HepG2 (cell line): ENCODE results near the gene CEL. TPM values are rescaled to one million over a fixed set of nuclear protein-coding genes. Genes with fewer than 3 reads are reported as not detected.

Experiments
- ATAC-seq: fragments of 200-7000 bp; cut with Tn5 transposase; 3 replicates; pipeline ENCODE4 v1.9.1; 2020; ENCODE audit warnings: mild to moderate bottlenecking, moderate library complexity
- BruUV-seq: library from RNA; stranded (reverse); fragments of 400-500 nt; replicated peaks from 2 replicates; lab custom pipeline; 2021; lab: Mats Ljungman, UMichigan
- CTCF ChIA-PET: fragments of 300-600 bp; formaldehyde crosslinking; extraction: SDS; loops from one replicate; lab custom pipeline; 2021; ENCODE audit warnings: low total read pairs, inconsistent platforms, low intra/inter-chr PET ratio; lab: Yijun Ruan, JAX
- POLR2A ChIA-PET: fragments of 350-600 bp; sonication (Branson Sonifier 250); formaldehyde crosslinking; loops from one replicate; lab custom pipeline; 2020; ENCODE audit warnings: antibody characterized with exemption, inconsistent platforms; lab: Yijun Ruan, JAX
- DNase-seq: peaks from one replicate; pipeline ENCODE4 v3.0.0-alpha.2; 2015; ENCODE audit warnings: low spot score
- FAIRE-seq: peaks from 3 replicates; lab custom pipeline; 2011; peaks lifted over from hg19 to GRCh38; lab: Jason Lieb, UNC
- H2AFZ ChIP-seq: one replicate; pipeline ENCODE4 v1.6.1; 2011; ENCODE audit warnings: low read length, inconsistent platforms
- H3K27ac ChIP-seq: fragments of 300-600 bp; 3 replicates; pipeline ENCODE4 v1.8.0; 2011; ENCODE audit warnings: mixed run types, mild to moderate bottlenecking, mixed read lengths, low read length, inconsistent platforms; ENCODE audit not compliant: insufficient read depth; ENCODE audit errors: extremely low read length
- H3K27me3 ChIP-seq, 2 experiments: fragments of 200-600 bp in 1 of 2; 2 replicates in 1 of 2; 3 replicates in 1 of 2; pipeline versions ENCODE4 v1.6.0 to v1.8.0; 2011; ENCODE audit warnings: low read length in 2 of 2, mild to moderate bottlenecking in 2 of 2, moderate library complexity in 2 of 2, inconsistent platforms in 1 of 2; ENCODE audit not compliant: insufficient read depth in 2 of 2, control insufficient read depth in 1 of 2
- H3K36me3 ChIP-seq, 2 experiments: fragments of 200-600 bp in 1 of 2; replicated peaks in 1 of 2; 2 replicates in 1 of 2; 3 replicates in 1 of 2; pipeline versions ENCODE4 v1.5.1 to v1.8.0; 2011; ENCODE audit warnings: low read length in 2 of 2, inconsistent platforms in 1 of 2; ENCODE audit not compliant: insufficient read depth in 2 of 2, control insufficient read depth in 1 of 2
- H3K4me1 ChIP-seq: 2 replicates; pipeline ENCODE4 v1.5.1; 2012; ENCODE audit warnings: low read length, inconsistent platforms; ENCODE audit not compliant: insufficient read depth
- H3K4me2 ChIP-seq: 2 replicates; pipeline ENCODE4 v1.6.0; 2011; ENCODE audit warnings: low read depth, low read length, inconsistent platforms
- H3K4me3 ChIP-seq, 3 experiments: fragments of 200-600 bp in 1 of 3; sonication (generic), shearing (Covaris generic) in 1 of 3; replicated peaks in 1 of 3; 2 replicates each; pipeline ENCODE4 v1.5.1; 2011 to 2016; ENCODE audit warnings: low read length in 3 of 3, inconsistent platforms in 2 of 3, low read depth in 2 of 3, mild to moderate bottlenecking in 2 of 3, control low read depth in 1 of 3, mixed read lengths in 1 of 3; ENCODE audit not compliant: insufficient read depth in 1 of 3
- H3K79me2 ChIP-seq: one replicate; pipeline ENCODE4 v1.6.1; 2011; ENCODE audit warnings: low read length, inconsistent platforms; ENCODE audit not compliant: insufficient read depth
- H3K9ac ChIP-seq: 2 replicates; pipeline ENCODE4 v1.6.0; 2011; ENCODE audit warnings: mild to moderate bottlenecking, low read depth, low read length, inconsistent platforms; ENCODE audit not compliant: insufficient read depth
- H3K9me3 ChIP-seq: 2 replicates; pipeline ENCODE4 v1.5.1; 2012; ENCODE audit warnings: mild to moderate bottlenecking, low read length
- H4K20me1 ChIP-seq: 2 replicates; pipeline ENCODE4 v1.6.0; 2011; ENCODE audit warnings: inconsistent platforms, mild to moderate bottlenecking, low read length, moderate library complexity; ENCODE audit not compliant: insufficient read depth
- BCLAF1 ChIP-seq: fragments of 450-650 bp; IDR thresholded peaks from 2 replicates; pipeline ENCODE4 v1.6.1; 2017; ENCODE audit warnings: mild to moderate bottlenecking
- EED ChIP-seq: sonication (generic); formaldehyde crosslinking; IDR thresholded peaks from 2 replicates; pipeline ENCODE4 v1.5.0; 2020; ENCODE audit warnings: mild to moderate bottlenecking, missing genetic modification reagents
- FOXA1 ChIP-seq, 2 experiments: fragments of 450-650 bp in 1 of 2; sonication (generic) in 1 of 2; formaldehyde crosslinking in 1 of 2; IDR thresholded peaks; 2 replicates each; pipeline versions ENCODE4 v1.4.0 to v1.6.1; 2016 to 2020; ENCODE audit warnings: missing genetic modification reagents in 1 of 2
- IRF2 ChIP-seq: IDR thresholded peaks from 2 replicates; pipeline ENCODE4 v1.6.1; 2018; ENCODE audit warnings: missing genetic modification reagents, missing compliant biosample characterization
- MAFG ChIP-seq: sonication (generic); formaldehyde crosslinking; IDR thresholded peaks from 2 replicates; pipeline ENCODE4 v1.5.1; 2020; ENCODE audit warnings: mild to moderate bottlenecking, missing genetic modification reagents
- NFE2L2 ChIP-seq: fragments of 150-350 bp; IDR thresholded peaks from 2 replicates; pipeline ENCODE4 v1.6.1; 2014; ENCODE audit warnings: low read length
- NR1H2 ChIP-seq: sonication (generic); formaldehyde crosslinking; IDR thresholded peaks from 2 replicates; pipeline ENCODE4 v1.8.1; 2022; ENCODE audit warnings: low read depth, missing genetic modification reagents, borderline replicate concordance
- ONECUT2 ChIP-seq: sonication (generic); formaldehyde crosslinking; IDR thresholded peaks from 2 replicates; pipeline ENCODE4 v1.4.0; 2020; ENCODE audit warnings: missing genetic modification reagents
- PAX8 ChIP-seq: sonication (generic); formaldehyde crosslinking; IDR thresholded peaks from 2 replicates; pipeline ENCODE4 v1.8.0; 2022; ENCODE audit warnings: mild to moderate bottlenecking, missing genetic modification reagents, borderline replicate concordance
- ZNF460 ChIP-seq: sonication (generic); formaldehyde crosslinking; IDR thresholded peaks from 2 replicates; pipeline ENCODE4 v1.5.1; 2020; ENCODE audit warnings: missing genetic modification reagents, mild to moderate bottlenecking, borderline replicate concordance
- ZNF530 ChIP-seq: sonication (generic); formaldehyde crosslinking; IDR thresholded peaks from 2 replicates; pipeline ENCODE4 v1.5.0; 2020; ENCODE audit warnings: low read depth, mild to moderate bottlenecking, missing genetic modification reagents
- ZNF629 ChIP-seq: sonication (generic); formaldehyde crosslinking; conservative IDR thresholded peaks from 2 replicates; pipeline ENCODE4 v1.5.0; 2020; ENCODE audit warnings: missing genetic modification reagents
- ZNF782 ChIP-seq: sonication (generic); formaldehyde crosslinking; IDR thresholded peaks from 2 replicates; pipeline ENCODE4 v1.4.0; 2020; ENCODE audit warnings: missing genetic modification reagents, mild to moderate bottlenecking, borderline replicate concordance
- WGBS: methylation state at CpG from one replicate; pipeline ENCODE4 v1.1.6; 2017; ENCODE audit warnings: low lambda C conversion rate; 5-methylcytosine and 5-hydroxymethylcytosine counted together
- in situ Hi-C: cut with HindIII; loops from 2 replicates; pipeline ENCODE4 v1.10.0; 2017; ENCODE audit warnings: low pct_unique_long_range_greater_than_20kb; ENCODE audit not compliant: extremely low pct_ligation_motif_present
- intact Hi-C: fragments of 100-400 bp; cut with micrococcal nuclease; formaldehyde crosslinking; loops from one replicate; pipeline ENCODE4 v1.10.0; 2022; ENCODE audit not compliant: unreplicated experiment
- polyA plus RNA-seq, 8 experiments: library from polyadenylated mRNA; depleted of rRNA in 3 of 8; stranded (reverse) in 7 of 8; unstranded in 1 of 8; fragments of >200 nt; fragmentation: Illumina TruSeq in 4 of 8; extraction: Trizol in 4 of 8; gene quantifications; 2 replicates each; pipeline versions ENCODE4 v1.2.1 to v1.2.3, GENCODE V29; 2011 to 2016; ENCODE audit warnings: low read depth in 4 of 8, missing spikeins in 1 of 8, mixed read lengths in 1 of 8; ENCODE audit not compliant: insufficient read depth in 1 of 8
- total RNA-seq, 5 experiments: library from RNA; depleted of rRNA; stranded (reverse); fragments of >200 nt; fragmentation: Illumina TruSeq; extraction: Trizol; gene quantifications; 2 replicates each; pipeline ENCODE4 v1.2.3, GENCODE V29; 2016; ENCODE audit warnings: low read depth in 1 of 5
- TF ChIP-seq, protein P1 (sequence below): sonication (generic); formaldehyde crosslinking; IDR thresholded peaks from 2 replicates; pipeline ENCODE4 v1.4.0; 2020; ENCODE audit warnings: missing genetic modification reagents, borderline replicate concordance

CEL gene
- total and polyA plus RNA-seq, 2 of the 13 experiments (the other 11 are each of a cell fraction or from before 2014, with no cell fraction given) = 0.63 to 1.5 TPM

DNA sequence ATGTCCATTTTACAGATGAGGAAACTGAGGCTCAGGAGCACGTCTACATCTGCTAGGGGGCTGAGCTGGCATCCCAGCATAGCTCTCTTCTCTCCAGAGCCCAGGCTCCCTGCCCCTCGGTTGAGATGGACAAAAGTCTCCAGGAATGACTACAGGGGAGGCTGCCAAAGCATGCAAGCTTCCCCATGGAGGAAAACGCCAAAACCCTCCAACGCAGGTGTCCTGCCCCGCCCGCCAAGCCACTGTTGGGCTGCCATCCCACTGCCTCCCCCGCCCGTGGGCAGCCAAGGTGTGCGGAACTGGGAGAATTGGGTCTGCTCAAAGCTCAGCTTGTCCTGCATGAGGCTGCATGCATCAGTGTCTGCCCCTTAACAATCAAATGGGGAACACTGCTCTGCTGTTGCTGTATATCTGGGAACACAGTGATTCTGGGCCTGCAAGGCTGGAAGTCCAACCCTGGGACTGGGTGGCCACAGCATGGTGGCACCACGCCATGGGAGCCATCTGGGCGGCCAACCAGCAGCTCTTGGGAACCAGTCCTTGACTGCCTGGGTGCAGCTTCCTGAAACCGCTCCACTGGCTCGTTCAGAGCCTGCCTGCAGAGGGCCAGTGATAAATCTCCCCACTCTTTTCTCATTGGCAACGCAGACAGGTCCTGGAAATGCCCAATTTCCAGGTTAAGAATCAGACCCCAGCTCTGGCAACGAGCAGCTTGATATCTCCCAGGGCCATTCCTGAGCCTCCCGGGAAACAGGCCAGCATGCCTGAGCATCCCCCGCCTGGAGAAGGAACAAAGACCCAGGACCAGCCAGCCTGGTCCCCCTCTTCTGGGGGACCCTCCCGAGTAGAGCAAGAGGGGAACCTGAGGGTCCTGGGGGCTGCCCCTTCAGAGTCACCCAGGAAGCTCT, 55.7 kb downstream of the CEL start:
- Histone ChIP-seq H3K27me3 (no peaks in the 10 kb centered on the region), H3K4me2 (no peak overlapping the region), H3K9ac (no peak overlapping the region), H3K36me3 (no peaks in the 10 kb centered on the region; a peak in 1 of 5 replicates), H3K4me1 (peaks cover 50% of the 10 kb centered on the region), H4K20me1 (peaks cover 34% of the 10 kb centered on the region; the same call in 1 of the 2 replicates), H3K79me2 (no peaks in the 10 kb centered on the region), H3K27ac (no peak overlapping the region), H3K4me3 (no peak overlapping the region), H3K9me3 (no peaks in the 10 kb centered on the region), H2AFZ (no peak overlapping the region)
- BruUV-seq = no TSS peak
- WGBS = 82% methylated on average over 6 of the region's 18 CpGs
- CTCF ChIA-PET = no interaction called here
- TF ChIP-seq FOXA1 (IDR thresholded peaks at IDR 0.05) (no peak), FOXA1 (CRISPR knock-in tag; IDR thresholded peaks at IDR 0.05) (no peak), ZNF530 (no peak), IRF2 (no peak), EED (peak; percentile 53; the same call in 1 of the 2 replicates), MAFG (CRISPR knock-in tag) (no peak), PAX8 (CRISPR knock-in tag) (no peak), NR1H2 (no peak), ONECUT2 (CRISPR knock-in tag) (no peak), NFE2L2 (no peak), ZNF782 (CRISPR knock-in tag) (no peak), ZNF460 (no peak), BCLAF1 (no peak), ZNF629 (CRISPR knock-in tag) (peak; percentile 72)
- TF ChIP-seq, protein P1, sequence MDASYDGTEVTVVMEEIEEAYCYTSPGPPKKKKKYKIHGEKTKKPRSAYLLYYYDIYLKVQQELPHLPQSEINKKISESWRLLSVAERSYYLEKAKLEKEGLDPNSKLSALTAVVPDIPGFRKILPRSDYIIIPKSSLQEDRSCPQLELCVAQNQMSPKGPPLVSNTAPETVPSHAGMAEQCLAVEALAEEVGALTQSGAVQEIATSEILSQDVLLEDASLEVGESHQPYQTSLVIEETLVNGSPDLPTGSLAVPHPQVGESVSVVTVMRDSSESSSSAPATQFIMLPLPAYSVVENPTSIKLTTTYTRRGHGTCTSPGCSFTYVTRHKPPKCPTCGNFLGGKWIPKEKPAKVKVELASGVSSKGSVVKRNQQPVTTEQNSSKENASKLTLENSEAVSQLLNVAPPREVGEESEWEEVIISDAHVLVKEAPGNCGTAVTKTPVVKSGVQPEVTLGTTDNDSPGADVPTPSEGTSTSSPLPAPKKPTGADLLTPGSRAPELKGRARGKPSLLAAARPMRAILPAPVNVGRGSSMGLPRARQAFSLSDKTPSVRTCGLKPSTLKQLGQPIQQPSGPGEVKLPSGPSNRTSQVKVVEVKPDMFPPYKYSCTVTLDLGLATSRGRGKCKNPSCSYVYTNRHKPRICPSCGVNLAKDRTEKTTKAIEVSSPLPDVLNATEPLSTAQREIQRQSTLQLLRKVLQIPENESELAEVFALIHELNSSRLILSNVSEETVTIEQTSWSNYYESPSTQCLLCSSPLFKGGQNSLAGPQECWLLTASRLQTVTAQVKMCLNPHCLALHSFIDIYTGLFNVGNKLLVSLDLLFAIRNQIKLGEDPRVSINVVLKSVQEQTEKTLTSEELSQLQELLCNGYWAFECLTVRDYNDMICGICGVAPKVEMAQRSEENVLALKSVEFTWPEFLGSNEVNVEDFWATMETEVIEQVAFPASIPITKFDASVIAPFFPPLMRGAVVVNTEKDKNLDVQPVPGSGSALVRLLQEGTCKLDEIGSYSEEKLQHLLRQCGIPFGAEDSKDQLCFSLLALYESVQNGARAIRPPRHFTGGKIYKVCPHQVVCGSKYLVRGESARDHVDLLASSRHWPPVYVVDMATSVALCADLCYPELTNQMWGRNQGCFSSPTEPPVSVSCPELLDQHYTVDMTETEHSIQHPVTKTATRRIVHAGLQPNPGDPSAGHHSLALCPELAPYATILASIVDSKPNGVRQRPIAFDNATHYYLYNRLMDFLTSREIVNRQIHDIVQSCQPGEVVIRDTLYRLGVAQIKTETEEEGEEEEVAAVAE (CRISPR knock-in tag) = no peak
- no peak for FAIRE-seq
- no peak for ATAC-seq
- DNase-seq = no peak
- in situ Hi-C loops (no loop called here), intact Hi-C loops (no loop called here)
- POLR2A ChIA-PET = interaction anchor here (1.6 kb wide), 1 partner anchor 27 kb away, joined by 5 read pairs; no protein-coding TSS in a partner anchor
